ENCODE measurements around the gene AGTPBP1.
A peak's percentile ranks its signal among the peaks of the same experiment; 100 is the strongest.
"Not testable (repeated sequence)": the region's sequence is repeated elsewhere in the genome, so short reads cannot be mapped to it uniquely, and the experiment has no call there.

The AGTPBP1 gene

DNA sequence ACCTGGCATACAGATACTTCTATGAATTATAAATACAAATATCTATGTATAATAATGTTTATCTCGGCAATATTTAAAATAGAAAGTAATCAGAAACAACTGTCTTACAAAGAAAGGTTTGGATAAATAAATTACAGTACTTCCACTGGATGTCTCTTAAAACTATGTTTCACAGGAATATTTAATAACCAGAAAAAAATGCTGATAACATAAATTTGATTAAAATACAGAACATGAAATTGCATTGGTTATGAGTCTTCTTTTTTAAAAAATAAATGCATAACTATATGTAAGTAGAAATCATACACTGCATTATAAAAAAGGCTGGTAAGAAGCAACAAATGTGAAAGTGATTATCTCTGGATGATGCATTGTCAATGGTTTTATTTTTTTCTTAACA is 126.0 kb downstream of the AGTPBP1 start:
- DNase-seq: no peak

DNA sequence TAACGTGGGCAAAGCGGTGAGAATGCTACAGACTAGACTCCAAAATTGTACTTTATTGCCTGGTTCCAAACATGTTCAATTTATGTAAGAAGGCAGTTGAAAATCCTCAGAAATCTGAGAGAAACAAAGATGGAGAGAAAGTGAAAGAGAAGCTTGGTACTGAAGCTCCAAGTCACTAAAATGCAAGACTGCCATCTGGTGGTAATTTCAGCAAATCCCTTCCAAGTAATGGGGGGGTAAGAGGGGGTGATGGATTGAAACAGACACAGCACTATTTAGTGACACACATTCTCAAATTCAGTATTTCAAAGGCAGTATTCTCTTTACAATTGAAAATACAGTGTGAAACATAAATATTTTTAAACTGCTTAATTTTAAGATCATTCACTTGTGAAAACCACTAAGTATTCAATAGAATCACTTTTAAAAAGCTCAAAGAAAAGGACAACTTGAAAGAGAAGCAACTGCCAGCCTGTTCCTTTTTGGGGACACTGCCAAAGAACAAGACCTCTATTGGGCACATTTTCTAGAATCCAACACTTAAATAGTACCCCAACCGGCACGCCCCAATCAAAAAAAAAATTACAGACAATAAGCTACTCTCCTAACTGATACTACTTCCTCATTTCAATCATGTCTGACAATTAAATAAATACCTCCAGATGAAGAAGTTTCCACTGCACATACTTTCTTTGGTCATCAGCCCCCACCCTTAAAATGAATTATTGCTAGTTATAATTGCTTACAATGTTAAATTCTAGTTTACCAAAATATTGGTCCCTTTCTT is 131.5 kb downstream of the AGTPBP1 start:
- DNase-seq: peak; percentile 69

DNA sequence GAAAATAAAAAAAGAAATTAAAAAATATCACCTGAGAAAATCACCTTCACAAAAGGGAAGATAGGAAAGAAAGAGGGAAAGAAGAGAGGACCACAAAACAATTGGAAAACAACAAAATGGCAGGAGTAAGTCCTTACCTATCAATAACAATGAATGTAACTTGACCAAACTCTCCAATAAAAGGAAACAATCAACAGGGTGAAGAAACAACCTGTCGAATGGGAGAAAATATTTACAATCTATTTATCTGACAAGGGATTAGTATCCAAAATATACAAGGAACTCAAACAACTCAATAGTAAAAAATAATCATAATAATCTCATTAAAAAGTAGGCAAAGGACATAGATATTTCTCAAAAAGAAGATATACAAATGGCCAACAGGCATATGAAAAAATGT is 135.8 kb downstream of the AGTPBP1 start:
- DNase-seq: no peak

DNA sequence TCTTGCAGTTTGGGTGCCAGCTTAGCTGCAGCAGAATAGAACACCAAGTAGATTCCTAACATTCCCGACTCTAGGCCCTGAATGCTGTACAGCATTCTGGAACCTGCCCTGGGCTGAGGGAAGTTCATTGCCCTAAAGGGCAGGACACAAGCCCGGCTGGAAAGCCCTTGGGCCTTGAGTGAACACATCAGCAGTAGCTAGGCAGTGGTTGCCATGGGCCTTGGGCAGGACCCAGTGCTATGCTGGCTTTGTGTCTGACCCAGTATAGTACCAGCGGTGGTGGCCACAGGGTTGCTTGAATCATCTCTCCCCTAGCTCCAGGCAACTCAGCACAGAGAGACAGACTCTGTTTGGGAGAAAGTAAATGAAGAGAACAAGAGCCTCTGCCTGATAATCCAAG is 137.8 kb downstream of the AGTPBP1 start:
- no peak for DNase-seq

DNA sequence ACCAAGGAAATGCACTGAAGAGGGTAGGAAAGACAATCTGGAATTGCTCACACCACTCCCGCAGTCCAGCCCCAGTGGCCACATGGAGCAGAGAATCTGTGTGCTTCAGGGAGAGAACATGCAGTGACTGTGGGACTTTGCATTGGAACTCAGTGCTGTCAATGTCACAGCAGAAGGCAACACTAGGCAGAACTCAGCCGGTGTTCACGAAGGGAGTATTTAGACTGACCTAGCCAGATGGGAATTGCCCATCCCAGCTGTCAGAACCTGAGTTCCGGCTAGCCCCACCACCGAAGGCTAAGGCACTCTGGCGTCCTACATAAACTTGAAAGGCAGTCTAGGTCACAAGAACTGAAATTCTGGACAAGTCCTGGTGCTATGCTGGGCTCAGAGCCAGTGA is 139.0 kb downstream of the AGTPBP1 start:
- DNase-seq: no peak

DNA sequence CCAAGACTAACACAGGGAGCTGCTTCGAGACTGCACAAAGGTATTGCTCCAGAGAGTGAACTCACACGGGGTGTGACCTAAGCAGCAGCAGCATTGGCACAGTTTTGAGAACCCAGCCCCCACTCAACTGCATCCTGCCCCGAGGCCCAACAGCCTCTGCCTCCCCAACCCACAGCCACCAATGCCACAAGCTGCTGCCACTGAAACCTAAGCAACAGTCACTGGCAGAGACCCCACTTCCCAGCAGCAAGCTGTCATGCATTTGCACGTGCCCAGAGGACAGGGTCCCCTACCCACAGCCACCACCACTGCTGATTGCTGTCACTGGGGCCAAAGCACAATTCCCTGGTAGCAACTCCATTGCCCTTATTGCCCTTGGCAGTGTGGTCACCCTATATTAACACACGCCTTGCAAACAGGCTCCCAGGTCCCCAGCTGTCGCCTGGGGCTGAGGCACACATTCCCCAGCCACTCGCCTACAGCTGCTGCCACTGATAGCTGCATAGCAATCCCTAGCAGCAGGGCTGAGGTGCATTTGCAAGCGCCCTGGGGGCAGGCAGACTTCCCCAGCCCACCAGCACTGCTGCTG is 141.0 kb downstream of the AGTPBP1 start:
- no peak for DNase-seq

DNA sequence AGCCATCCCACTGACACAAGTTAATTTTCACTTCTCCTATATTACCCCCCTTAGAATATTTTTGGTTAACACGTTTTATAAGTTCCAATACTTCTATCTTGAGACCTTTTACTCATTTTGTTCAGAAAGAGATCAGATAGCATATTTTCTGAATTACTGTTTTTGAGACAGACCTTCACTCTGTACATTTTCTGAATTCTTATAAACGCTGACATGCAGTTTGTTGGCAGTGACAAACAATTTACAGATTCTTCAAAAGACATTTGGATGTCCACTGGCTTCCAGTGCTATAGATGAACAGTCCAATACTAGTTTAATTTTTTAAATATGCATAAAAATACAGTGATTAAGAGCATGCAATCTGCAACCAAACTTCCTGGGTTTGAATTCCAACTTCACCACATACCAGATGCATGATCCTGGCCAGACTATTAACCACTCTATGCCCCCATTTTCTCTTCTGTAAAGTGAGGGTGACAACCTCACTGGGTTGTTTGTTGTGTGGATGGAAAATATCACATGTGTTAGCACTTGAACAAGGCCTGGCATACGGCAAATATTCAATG is 142.1 kb downstream of the AGTPBP1 start:
- DNase-seq: no peak

DNA sequence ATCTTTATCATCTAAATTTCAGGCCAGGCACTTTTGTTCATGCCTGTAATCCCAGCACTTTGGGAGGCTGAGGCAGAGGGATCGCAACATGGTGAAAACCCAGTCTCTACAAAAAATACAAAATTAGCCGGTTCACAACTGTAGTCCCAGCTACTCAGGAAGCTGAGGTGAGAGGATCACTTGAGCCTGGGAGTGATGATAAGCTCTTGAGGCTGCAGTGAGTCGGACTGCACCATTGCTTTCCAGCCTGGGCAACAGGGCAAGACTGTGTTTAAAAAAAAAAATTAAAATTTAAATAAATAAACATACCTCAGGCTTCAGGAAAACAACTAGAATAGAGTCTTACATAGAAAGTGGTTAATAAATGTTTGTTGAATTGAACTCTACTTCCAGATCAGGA is 147.4 kb downstream of the AGTPBP1 start:
- no peak for DNase-seq

DNA sequence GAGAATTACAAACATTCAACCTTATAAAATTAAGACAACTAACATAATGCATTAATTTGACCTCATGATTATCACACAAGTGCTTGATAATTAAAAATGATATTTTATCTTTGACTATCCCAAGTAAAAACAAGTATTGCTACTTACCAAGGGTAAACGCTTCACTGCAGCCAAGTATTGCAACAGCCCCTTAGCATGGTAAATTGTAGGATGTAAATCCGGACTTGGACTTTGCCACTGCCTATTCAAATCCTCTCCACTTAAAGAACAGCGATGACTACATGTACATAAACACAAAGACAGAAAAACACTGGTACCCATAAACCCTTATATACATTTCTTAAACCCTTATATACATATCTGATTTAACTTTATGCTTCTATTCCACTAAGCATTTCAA is 155.1 kb downstream of the AGTPBP1 start:
- DNase-seq: no peak

DNA sequence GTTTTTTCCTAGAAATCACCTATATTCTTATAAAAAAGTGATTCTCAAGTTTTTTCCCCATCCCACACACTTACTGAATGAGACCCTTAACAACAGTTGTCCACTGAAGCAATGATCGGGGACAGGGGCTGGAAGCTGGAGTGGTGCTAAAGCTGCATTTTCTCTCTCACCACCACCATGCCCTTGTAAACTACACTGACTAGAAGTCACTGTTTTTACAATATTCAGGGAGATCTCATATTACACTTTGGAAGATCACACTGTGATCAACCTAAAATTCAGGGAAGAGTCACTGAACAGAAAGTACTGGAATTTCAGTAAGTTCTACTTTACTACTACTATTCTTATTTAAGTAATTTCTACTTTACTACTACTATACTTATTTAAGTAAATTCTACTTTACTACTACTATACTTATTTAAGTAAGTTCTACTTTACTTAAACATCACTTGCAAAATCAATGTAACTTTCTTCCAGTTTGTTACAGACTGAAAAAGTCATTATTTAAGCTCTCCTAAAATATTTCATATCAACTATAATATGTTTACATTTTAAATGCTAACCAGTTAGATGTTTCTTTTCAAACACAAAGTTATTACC is 164.3 kb downstream of the AGTPBP1 start:
- no peak for DNase-seq

DNA sequence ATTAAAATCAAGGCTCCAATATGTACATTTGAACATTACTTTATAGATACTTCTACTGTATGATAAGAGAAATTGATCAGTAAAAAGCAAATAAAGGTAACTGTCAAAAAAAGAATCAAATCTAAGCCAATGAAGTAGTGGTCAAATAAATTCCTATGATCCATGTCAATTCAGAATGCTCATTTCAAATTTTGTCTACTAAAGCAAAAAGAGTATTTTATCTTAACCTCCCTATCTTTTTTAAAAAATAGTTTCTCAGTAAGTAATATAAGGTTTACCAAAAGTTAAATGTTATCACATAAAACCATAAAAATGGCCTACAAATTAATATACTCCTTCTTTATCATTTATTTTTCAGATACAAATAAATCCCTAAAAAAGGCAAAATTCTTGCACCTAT is 165.9 kb downstream of the AGTPBP1 start:
- DNase-seq: no peak

DNA sequence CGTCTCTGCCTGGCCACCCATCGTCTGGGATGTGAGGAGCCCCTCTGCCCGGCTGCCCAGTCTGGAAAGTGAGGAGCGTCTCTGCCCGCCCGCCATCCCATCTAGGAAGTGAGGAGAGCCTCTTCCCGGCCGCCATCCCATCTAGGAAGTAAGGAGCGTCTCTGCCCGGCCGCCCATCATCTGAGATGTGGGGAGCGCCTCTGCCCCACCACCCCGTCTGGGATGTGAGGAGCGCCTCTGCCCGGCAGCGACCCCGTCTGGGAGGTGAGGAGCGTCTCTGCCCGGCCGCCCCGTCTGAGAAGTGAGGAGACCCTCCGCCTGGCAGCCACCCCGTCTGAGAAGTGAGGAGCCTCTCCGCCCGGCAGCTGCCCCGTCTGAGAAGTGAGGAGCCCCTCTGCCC is 168.2 kb downstream of the AGTPBP1 start:
- DNase-seq: not testable (repeated sequence)

DNA sequence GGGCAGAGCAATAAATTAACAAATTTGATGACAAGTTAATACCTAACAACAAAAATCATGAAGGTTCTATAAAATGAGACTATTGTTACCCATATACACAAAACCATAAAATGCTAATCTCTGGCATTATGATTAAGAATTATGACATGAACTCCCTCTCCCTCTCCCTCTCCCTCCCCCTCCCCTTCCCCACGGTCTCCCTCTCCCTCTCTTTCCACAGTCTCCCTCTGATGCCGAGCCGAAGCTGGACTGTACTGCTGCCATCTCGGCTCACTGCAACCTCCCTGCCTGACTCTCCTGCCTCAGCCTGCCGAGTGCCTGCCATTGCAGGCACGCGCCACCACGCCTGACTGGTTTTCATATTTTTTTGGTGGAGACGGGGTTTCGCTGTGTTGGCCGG is 168.8 kb downstream of the AGTPBP1 start:
- not testable (repeated sequence) for DNase-seq

DNA sequence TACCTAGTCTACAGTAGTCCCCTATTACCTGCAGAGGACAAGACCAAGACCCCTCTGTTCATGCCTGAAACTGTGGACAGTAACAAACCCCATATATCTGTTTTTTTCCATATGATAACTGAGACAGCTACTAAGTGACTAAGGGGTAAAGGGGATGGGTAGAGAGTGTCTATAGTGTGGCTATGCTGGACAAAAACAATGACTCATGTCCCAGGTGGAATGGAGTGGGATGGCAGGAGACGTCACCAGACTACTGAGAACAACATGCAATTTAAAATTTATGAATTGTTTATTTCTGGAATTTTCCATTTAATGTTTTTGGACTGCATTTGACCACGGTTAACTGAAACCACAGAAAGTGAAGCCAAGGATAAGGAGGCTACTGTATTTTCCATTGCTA is 171.8 kb downstream of the AGTPBP1 start:
- DNase-seq: no peak

DNA sequence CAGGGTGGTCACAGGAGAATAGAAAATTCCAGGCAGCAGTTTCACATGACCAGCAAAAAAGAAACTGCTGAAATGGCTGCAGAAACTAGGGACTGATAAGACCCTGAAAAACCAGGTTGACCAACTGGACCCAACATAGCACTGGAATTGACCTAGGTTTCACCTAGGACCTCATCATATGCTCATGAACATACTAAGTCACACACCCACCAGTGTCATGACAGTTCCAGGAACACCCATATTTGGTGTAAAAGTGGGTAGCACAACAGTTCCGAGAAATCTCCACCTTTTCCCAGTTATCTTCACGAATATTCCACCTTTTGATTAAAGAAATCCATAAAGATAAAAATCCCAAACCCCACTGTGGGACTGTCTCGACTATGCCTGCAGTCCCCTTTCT is 182.2 kb downstream of the AGTPBP1 start:
- no peak for DNase-seq

DNA sequence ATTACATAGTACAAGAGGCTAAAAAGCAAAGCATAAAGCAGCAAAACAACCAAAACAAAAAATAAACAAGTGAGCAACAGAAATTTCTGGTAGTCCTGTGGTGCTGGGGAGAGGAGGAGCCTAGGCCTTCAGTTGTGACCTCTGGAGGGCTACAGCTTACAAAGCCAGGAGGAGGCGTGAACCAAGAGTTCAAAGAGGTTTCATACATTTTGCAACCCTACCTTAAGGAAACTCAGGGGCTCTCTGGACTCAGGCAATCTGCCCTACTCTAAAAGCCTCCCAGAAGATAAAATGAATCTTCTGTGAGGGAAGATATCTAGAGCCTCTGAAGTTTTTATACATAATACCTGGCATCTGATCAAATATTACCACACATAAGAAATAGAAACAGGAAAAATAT is 187.4 kb downstream of the AGTPBP1 start:
- no peak for DNase-seq

DNA sequence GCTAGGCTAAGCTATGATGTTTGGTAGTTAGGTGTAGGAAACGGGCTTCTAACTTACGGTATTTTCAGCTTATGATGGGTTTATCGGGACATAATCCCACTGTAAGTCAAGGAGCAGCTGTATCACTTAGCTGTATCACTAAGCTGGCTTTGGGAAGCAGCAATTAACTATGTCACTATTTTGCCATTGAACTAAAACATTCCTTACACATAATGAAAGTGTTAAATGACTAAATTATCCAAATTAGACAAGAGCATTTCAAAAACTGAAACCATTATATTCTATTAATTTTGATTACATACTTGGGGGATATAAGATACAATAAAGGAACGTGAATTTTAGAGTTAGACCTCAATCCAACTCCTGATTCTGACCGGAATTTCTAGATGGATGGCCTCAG is 188.3 kb downstream of the AGTPBP1 start:
- no peak for DNase-seq

DNA sequence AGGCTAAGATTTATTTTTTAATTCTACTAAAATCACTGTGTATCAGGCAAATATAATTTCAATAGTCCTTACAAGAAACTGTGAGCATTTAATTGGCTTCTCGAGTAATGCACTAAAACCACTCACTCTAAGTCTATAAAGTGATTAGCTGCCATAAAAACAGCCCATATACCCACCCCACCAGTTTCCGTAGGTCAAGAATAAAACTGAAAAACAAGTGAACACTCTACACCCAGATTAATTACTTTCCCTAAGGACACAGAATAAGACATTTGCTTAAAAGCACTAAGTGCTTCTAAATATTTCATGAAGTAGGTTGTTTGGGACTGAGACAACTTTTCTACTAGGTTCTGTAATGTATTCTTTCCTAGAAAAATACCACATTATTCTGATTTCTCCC is 194.2 kb downstream of the AGTPBP1 start:
- no peak for DNase-seq

DNA sequence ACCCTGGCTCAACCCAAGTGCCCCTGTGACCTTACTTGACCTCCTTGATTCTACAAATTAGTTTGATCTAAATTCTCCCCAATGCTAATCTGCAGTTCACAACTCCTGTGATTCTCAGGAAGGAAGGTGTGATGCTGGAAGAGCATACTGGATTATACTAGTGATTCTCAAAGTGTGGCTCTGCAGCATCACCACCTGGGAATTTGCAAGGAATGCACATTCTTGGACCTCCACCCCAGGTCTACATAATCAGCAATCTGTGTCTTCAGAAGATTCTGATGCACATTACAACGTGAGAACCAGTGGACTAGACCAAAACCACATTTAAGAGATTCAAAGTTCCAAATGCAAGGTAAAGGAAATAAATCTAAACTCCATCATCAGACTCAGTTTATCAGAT is 198.6 kb downstream of the AGTPBP1 start:
- no peak for DNase-seq

DNA sequence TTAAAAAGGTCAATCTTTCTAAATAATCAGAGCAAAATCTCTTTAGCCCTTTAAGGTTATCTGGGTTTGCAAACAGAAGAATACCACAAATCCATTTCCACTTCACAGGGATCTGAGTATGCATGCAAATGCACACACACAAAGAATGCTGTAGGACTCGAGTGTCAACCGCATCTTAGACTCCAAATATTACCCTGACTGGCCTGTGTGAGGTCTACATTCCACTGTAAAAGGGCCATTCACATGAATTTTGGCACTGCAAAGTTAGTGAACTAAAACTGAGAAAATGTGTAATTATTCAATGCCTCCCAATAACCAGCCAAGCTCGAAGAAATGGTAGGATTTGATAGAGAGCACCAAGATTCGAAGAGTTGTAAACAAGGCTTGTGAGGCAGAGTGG is 199.9 kb downstream of the AGTPBP1 start:
- DNase-seq: no peak

DNA sequence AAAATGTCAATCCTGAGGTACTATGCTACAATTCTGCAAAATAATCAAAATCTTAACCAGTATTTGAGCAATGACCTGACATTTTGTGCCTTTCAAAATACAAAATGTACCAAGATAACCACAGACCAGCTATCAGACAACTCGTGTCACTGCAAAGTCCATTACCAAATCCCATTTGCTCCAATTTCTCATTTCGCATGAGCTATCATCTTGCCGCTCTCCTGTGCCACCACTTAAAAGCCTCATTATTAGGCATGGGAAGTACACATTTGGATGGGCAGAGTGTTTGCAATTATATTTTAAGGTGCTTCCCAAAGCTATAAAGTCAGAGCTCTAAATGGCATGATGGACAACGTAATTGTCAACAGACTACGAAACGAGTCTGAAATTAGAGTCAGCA is 205.2 kb downstream of the AGTPBP1 start:
- peak; percentile 34 for DNase-seq

DNA sequence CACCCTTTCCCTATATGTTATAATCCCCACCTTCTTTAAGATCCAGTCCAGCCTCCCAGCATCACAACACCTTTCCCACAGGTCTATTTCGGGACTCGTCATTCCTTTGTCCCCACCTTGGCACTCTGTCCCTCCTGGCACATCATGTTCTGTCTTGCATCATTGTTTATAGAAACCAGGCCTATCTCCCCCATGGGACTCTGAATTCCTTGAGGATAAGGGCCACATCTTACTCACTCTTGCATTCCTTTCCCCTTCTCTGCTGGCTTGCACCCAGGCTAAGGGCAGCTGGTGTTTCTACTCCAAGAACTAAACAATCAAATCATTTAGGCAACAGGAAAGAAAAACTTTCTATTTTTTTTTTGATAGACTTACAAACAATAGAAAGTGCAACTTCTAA is 205.7 kb downstream of the AGTPBP1 start:
- DNase-seq: no peak

DNA sequence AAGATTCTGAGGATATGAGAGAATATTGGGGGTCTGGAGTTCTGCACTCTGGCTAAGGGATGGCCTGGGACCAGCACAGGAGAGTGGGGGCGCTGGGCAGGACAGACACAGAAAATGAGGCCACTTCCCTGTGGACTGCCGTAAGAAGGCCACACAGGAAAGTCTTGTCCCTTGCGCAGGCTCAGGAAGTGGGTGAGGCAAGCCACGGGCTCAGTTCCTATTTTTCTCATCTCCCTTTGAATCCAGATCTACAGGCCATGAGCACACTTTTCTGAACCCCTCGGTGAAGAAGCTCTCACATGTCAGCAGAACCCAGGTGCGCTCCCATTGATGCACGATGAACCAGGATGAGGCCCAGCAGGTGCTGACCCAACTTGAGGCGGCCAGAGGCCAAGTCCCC is 207.4 kb downstream of the AGTPBP1 start:
- no peak for DNase-seq

DNA sequence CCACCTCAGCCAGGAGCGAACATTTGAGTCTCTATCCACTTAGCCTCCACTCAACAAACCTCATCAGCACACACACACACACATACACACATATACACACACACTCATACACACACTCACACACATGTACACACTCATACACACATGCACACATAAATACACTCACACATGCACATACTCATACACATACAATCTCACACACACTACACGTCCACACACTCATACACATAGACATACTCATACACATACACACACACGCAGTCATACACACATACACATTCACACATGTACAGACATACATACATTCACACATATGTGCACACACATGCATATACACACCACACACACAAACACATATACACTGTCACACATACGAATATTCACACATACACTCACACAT is 208.2 kb downstream of the AGTPBP1 start:
- DNase-seq: no peak

All from NCI-H1092 (cell line).